Stimulated activated CD8-positive, alpha-beta memory T cell treated with anti-CD3 and anti-CD28 coated beads, Interleukin-4, amount 100 ng/mL, for 48 hours (primary cell): ENCODE results near the gene IL32.

Experiments used
- DNase-seq: peaks from one replicate; pipeline ENCODE4 v3.0.0-alpha.2; 2020

The IL32 gene

GRCh38 chr16:3094289-3095027 lies 29.0 kb downstream of the IL32 start:
- DNase-seq = peak; percentile 74

- peak; percentile 78 for DNase-seq
Observed at GRCh38 chr16:3095869-3096268, 30.4 kb downstream of the IL32 start.

- DNase-seq = no peak
Observed at GRCh38 chr16:3096362-3096761, 30.9 kb downstream of the IL32 start.

- no peak for DNase-seq
Observed at GRCh38 chr16:3097266-3097665, 31.8 kb downstream of the IL32 start.

GRCh38 chr16:3098459-3099394 lies 33.3 kb downstream of the IL32 start, which contains the start of gene ZSCAN10:
Gene ZSCAN10 (minus strand): TSS chr16:3099294. CDS start chr16:3092937, 6,357 bp downstream.
- no peak for DNase-seq

GRCh38 chr16:3099395-3099731 lies 33.9 kb downstream of the IL32 start:
- no peak for DNase-seq

GRCh38 chr16:3099732-3100499 lies 34.5 kb downstream of the IL32 start:
- DNase-seq = peak; percentile 96

GRCh38 chr16:3101018-3101840 lies 35.8 kb downstream of the IL32 start:
- peak; percentile 68 for DNase-seq

GRCh38 chr16:3101841-3102470 lies 36.5 kb downstream of the IL32 start:
- DNase-seq = peak; percentile 52

- peak; percentile 93 for DNase-seq
Observed at GRCh38 chr16:3106205-3106928, 40.9 kb downstream of the IL32 start.

GRCh38 chr16:3112058-3112880 lies 46.8 kb downstream of the IL32 start, which contains the start of gene ZNF205:
Gene ZNF205 (plus strand): TSS chr16:3112586. CDS start chr16:3113431, 845 bp downstream.
- DNase-seq = no peak

GRCh38 chr16:3112881-3113574 lies 47.6 kb downstream of the IL32 start:
- DNase-seq = no peak

GRCh38 chr16:3113765-3114479 lies 48.5 kb downstream of the IL32 start:
- no peak for DNase-seq

- no peak for DNase-seq
Observed at GRCh38 chr16:3115003-3115402, 49.6 kb downstream of the IL32 start.

GRCh38 chr16:3115561-3115960 lies 50.1 kb downstream of the IL32 start:
- DNase-seq = no peak

- no peak for DNase-seq
Observed at GRCh38 chr16:3118204-3118790, 52.9 kb downstream of the IL32 start.

GRCh38 chr16:3118846-3119245 lies 53.4 kb downstream of the IL32 start:
- DNase-seq = no peak
